H1 (cell line): Measurements from ENCODE around the gene CHPF. TPM values are rescaled to one million over a fixed set of nuclear protein-coding genes. Genes with fewer than 3 reads are reported as not detected.

Source experiments
- CTCF ChIA-PET: fragments of 300-600 bp; sonication (Branson Sonifier 250); formaldehyde crosslinking; loops from one replicate; lab custom pipeline; 2021; ENCODE audit not compliant: partially characterized antibody; lab: Charles Lee
- POLR2A ChIA-PET: fragments of 300-600 bp; sonication (Branson Sonifier 250); formaldehyde crosslinking; loops from one replicate; lab custom pipeline; 2021; ENCODE audit warnings: inconsistent platforms; ENCODE audit not compliant: partially characterized antibody; lab: Charles Lee
- DNase-seq, 2 experiments: peaks; one replicate each; pipeline versions ENCODE4 v3.0.0 to v3.0.0-alpha.2; 2010 to 2022; ENCODE audit warnings: low spot score in 2 of 2, low read depth in 1 of 2, mixed read lengths in 1 of 2
- FAIRE-seq: peaks from 2 replicates; lab custom pipeline; 2011; peaks lifted over from hg19 to GRCh38; lab: Jason Lieb, UNC
- H2AFZ ChIP-seq: 2 replicates; pipeline ENCODE4 v1.8.1; 2012; ENCODE audit warnings: low read length, inconsistent platforms
- H2AK5ac ChIP-seq: 2 replicates; pipeline ENCODE4 v1.6.1; 2013; ENCODE audit warnings: low read depth, low read length
- H2BK120ac ChIP-seq: replicated peaks from 2 replicates; pipeline ENCODE3; 2013; ENCODE audit warnings: low read depth, low read length, inconsistent platforms
- H2BK12ac ChIP-seq: 2 replicates; pipeline ENCODE4 v1.6.1; 2013; ENCODE audit warnings: low read depth, low read length
- H2BK15ac ChIP-seq: 2 replicates; pipeline ENCODE4 v1.6.1; 2013; ENCODE audit warnings: low read length
- H2BK20ac ChIP-seq: 2 replicates; pipeline ENCODE4 v1.6.1; 2013; ENCODE audit warnings: low read length
- H2BK5ac ChIP-seq: 2 replicates; pipeline ENCODE4 v1.6.1; 2013; ENCODE audit warnings: low read depth, low read length
- H3K14ac ChIP-seq: 2 replicates; pipeline ENCODE4 v1.6.1; 2013; ENCODE audit warnings: inconsistent platforms; ENCODE audit not compliant: insufficient read length
- H3K18ac ChIP-seq: 2 replicates; pipeline ENCODE4 v1.6.1; 2013; ENCODE audit warnings: low read length; ENCODE audit errors: extremely low read depth
- H3K23ac ChIP-seq: 2 replicates; pipeline ENCODE4 v1.6.1; 2013; ENCODE audit warnings: inconsistent platforms; ENCODE audit not compliant: insufficient read length
- H3K23me2 ChIP-seq: 2 replicates; pipeline ENCODE4 v1.6.1; 2013; ENCODE audit warnings: low read depth, low read length
- H3K27ac ChIP-seq: 2 replicates; pipeline ENCODE4 v1.6.1; 2011; ENCODE audit warnings: low read depth, low read length, inconsistent platforms
- H3K27me3 ChIP-seq, 4 experiments: replicated peaks in 1 of 4; 1 replicate in 1 of 4; 2 replicates in 3 of 4; pipeline versions ENCODE4 v1.6.1 to v1.8.1; 2011 to 2013; ENCODE audit warnings: low read length in 3 of 4, mild to moderate bottlenecking in 3 of 4, inconsistent platforms in 2 of 4, mixed read lengths in 2 of 4, moderate library complexity in 1 of 4; ENCODE audit not compliant: control insufficient read depth in 3 of 4, insufficient read depth in 3 of 4; ENCODE audit errors: extremely low read depth in 1 of 4
- H3K36me3 ChIP-seq, 4 experiments: 2 replicates each; pipeline versions ENCODE4 v1.6.1 to v1.8.1; 2011 to 2013; ENCODE audit warnings: mild to moderate bottlenecking in 4 of 4, low read length in 3 of 4, moderate library complexity in 2 of 4, control low read depth in 1 of 4, inconsistent platforms in 1 of 4; ENCODE audit not compliant: insufficient read depth in 4 of 4, control insufficient read depth in 2 of 4
- H3K4ac ChIP-seq: replicated peaks from 2 replicates; pipeline ENCODE3; 2013; ENCODE audit warnings: low read length, low read depth, mixed read lengths, inconsistent platforms; ENCODE audit not compliant: insufficient read length
- H3K4me1 ChIP-seq, 4 experiments: replicated peaks in 1 of 4; 1 replicate in 1 of 4; 2 replicates in 3 of 4; pipeline versions ENCODE4 v1.6.1 to v1.8.1; 2011 to 2013; ENCODE audit warnings: low read length in 3 of 4, inconsistent platforms in 2 of 4, mixed read lengths in 1 of 4; ENCODE audit not compliant: insufficient read depth in 4 of 4, control insufficient read depth in 3 of 4
- H3K4me2 ChIP-seq, 2 experiments: 2 replicates each; pipeline versions ENCODE4 v1.6.1 to v1.8.1; 2011 to 2013; ENCODE audit warnings: low read depth in 2 of 2, low read length in 2 of 2, control low read depth in 1 of 2, inconsistent platforms in 1 of 2, mild to moderate bottlenecking in 1 of 2; ENCODE audit not compliant: insufficient read depth in 1 of 2
- H3K4me3 ChIP-seq, 4 experiments: fragments of 200-600, 300-600 bp in 1 of 4; sonication (generic), shearing (Covaris generic), sonication (Bioruptor Twin) in 1 of 4; 2 replicates each; pipeline versions ENCODE4 v1.5.1 to v1.8.1; 2011 to 2016; ENCODE audit warnings: low read length in 4 of 4, low read depth in 3 of 4, control low read depth in 2 of 4, inconsistent platforms in 2 of 4, mild to moderate bottlenecking in 2 of 4, mixed read lengths in 1 of 4, moderate library complexity in 1 of 4; ENCODE audit not compliant: insufficient read depth in 2 of 4; ENCODE audit errors: extremely low read depth in 1 of 4
- H3K56ac ChIP-seq: replicated peaks from 2 replicates; pipeline ENCODE3; 2013; ENCODE audit warnings: low read depth, mild to moderate bottlenecking, mixed read lengths, low read length, inconsistent platforms; ENCODE audit not compliant: insufficient read length
- H3K79me1 ChIP-seq: 2 replicates; pipeline ENCODE4 v1.6.1; 2013; ENCODE audit warnings: low read depth, low read length, control low read depth
- H3K79me2 ChIP-seq, 2 experiments: 2 replicates each; pipeline versions ENCODE4 v1.6.1 to v1.8.1; 2012 to 2013; ENCODE audit warnings: low read length in 2 of 2, mild to moderate bottlenecking in 2 of 2, inconsistent platforms in 1 of 2; ENCODE audit not compliant: insufficient read depth in 2 of 2, control insufficient read depth in 1 of 2
- H3K9ac ChIP-seq, 4 experiments: replicated peaks in 1 of 4; 1 replicate in 1 of 4; 2 replicates in 3 of 4; pipeline versions ENCODE4 v1.6.1 to v1.8.1; 2011 to 2013; ENCODE audit warnings: low read depth in 3 of 4, low read length in 3 of 4, control low read depth in 2 of 4, mild to moderate bottlenecking in 2 of 4, moderate library complexity in 2 of 4, inconsistent platforms in 1 of 4; ENCODE audit errors: extremely low read depth in 1 of 4
- H3K9me3 ChIP-seq, 2 experiments: 2 replicates each; pipeline versions ENCODE4 v1.6.1 to v1.8.1; 2012 to 2013; ENCODE audit warnings: mild to moderate bottlenecking in 2 of 2, moderate library complexity in 2 of 2, control low read depth in 1 of 2, inconsistent platforms in 1 of 2, low read depth in 1 of 2, low read length in 1 of 2, mixed read lengths in 1 of 2; ENCODE audit not compliant: insufficient read depth in 2 of 2
- H4K20me1 ChIP-seq, 2 experiments: replicated peaks in 1 of 2; 2 replicates each; pipeline versions ENCODE3 to v1.8.1; 2011 to 2013; ENCODE audit warnings: inconsistent platforms in 2 of 2, low read length in 2 of 2, mild to moderate bottlenecking in 1 of 2; ENCODE audit not compliant: insufficient read depth in 2 of 2, control insufficient read depth in 1 of 2
- H4K5ac ChIP-seq: 2 replicates; pipeline ENCODE4 v1.6.1; 2013; ENCODE audit warnings: low read length, low read depth, mixed read lengths, inconsistent platforms; ENCODE audit not compliant: insufficient read length
- H4K8ac ChIP-seq: 2 replicates; pipeline ENCODE4 v1.8.0; 2013; ENCODE audit warnings: mild to moderate bottlenecking, moderate library complexity, low read length, inconsistent platforms; ENCODE audit not compliant: insufficient read depth; ENCODE audit errors: extremely low read depth
- H4K91ac ChIP-seq: replicated peaks from 2 replicates; pipeline ENCODE3; 2013; ENCODE audit warnings: low read length, mixed read lengths, inconsistent platforms; ENCODE audit not compliant: insufficient read length
- BRCA1 ChIP-seq: IDR thresholded peaks from 2 replicates; pipeline ENCODE4 v1.6.1; 2012; ENCODE audit warnings: low read depth, low read length, improper control_type of control experiment
- CBX5 ChIP-seq: fragments of 300-800, 300-1000 bp; sonication (generic); IDR thresholded peaks from 2 replicates; pipeline ENCODE4 v1.7.1; 2016; ENCODE audit warnings: antibody characterized with exemption, low read length, low read depth
- CHD1 ChIP-seq: IDR thresholded peaks from 2 replicates; pipeline ENCODE4 v1.6.1; 2012; ENCODE audit warnings: low read depth, low read length, improper control_type of control experiment
- CREB1 ChIP-seq: IDR thresholded peaks from 2 replicates; pipeline ENCODE4 v1.6.1; 2012; ENCODE audit warnings: inconsistent platforms
- FOSL1 ChIP-seq: IDR thresholded peaks from 2 replicates; pipeline ENCODE4 v1.6.1; 2011; ENCODE audit warnings: mild to moderate bottlenecking, low read depth, low read length, moderate library complexity; ENCODE audit not compliant: insufficient read depth
- HDAC6 ChIP-seq: IDR thresholded peaks from one replicate; pipeline ENCODE4 v1.7.1; 2012; ENCODE audit warnings: low read depth, mild to moderate bottlenecking, inconsistent platforms, low read length, moderate library complexity
- NRF1 ChIP-seq: IDR thresholded peaks from 2 replicates; pipeline ENCODE4 v1.6.1; 2011; ENCODE audit warnings: mild to moderate bottlenecking, low read depth, low read length, improper control_type of control experiment
- RFX5 ChIP-seq: IDR thresholded peaks from 2 replicates; pipeline ENCODE4 v1.6.1; 2011; ENCODE audit warnings: low read depth, low read length, improper control_type of control experiment, borderline replicate concordance
- SP2 ChIP-seq: IDR thresholded peaks from 2 replicates; pipeline ENCODE4 v1.6.1; 2012; ENCODE audit warnings: mild to moderate bottlenecking, low read length, inconsistent platforms
- SP4 ChIP-seq: IDR thresholded peaks from 2 replicates; pipeline ENCODE4 v1.6.1; 2012; ENCODE audit warnings: low read length, inconsistent platforms
- YY1 ChIP-seq: IDR thresholded peaks from 2 replicates; pipeline ENCODE4 v1.6.1; 2011; ENCODE audit warnings: low read depth, mild to moderate bottlenecking, low read length
- WGBS, 2 experiments: shearing (Covaris generic) in 1 of 2; methylation state at CpG; one replicate each; pipeline versions ENCODE4 v1.1.6 to v1.1.7; 2013 to 2015; ENCODE audit warnings: low lambda C conversion rate in 2 of 2, mixed read lengths in 2 of 2, inconsistent platforms in 1 of 2, low coverage in 1 of 2, missing lambda C conversion rate in 1 of 2; ENCODE audit not compliant: insufficient replicate concordance in 2 of 2, insufficient coverage in 1 of 2, insufficient read length in 1 of 2; ENCODE audit errors: extremely low coverage in 1 of 2, missing lambda C conversion rate in 1 of 2; 5-methylcytosine and 5-hydroxymethylcytosine counted together
- polyA plus RNA-seq, 7 experiments: library from polyadenylated mRNA; depleted of rRNA in 3 of 7; stranded (reverse) in 5 of 7; unstranded in 2 of 7; fragments of >200 nt in 5 of 7; fragments of 200-250 nt in 2 of 7; gene quantifications; 1 replicate in 5 of 7; 2 replicates in 1 of 7; 4 replicates in 1 of 7; pipeline versions ENCODE4 v1.2.1 to v1.2.3, GENCODE V29; 2011 to 2013; ENCODE audit warnings: missing spikeins in 2 of 7, mixed read lengths in 2 of 7
- total RNA-seq: library from RNA; stranded (reverse); fragmentation: NEBNext Ultra II Directional; extraction: Animal tissue kit (Norgen Biotek cat#: 25700); gene quantifications from 2 replicates; pipeline ENCODE4 v1.2.1, GENCODE V29; 2021

CHPF gene
- total and polyA plus RNA-seq, 2 of the 8 experiments (the other 6 are each of a cell fraction or from before 2014, with no cell fraction given), result 62.9 to 67.3 TPM

- peaks cover 5 to 28% (median 19%) of the 10 kb centered on the region in 4 experiments for H3K4me1 ChIP-seq
- WGBS, 2 experiments, result 93% methylated on average over 44 of the region's 46 CpGs; no CpG with 5 or more reads in 1 of the 2 experiments
- TF ChIP-seq CBX5 (no peak), CREB1 (no peak), FOSL1 (no peak), BRCA1 (no peak), NRF1 (no peak), SP2 (no peak), CHD1 (no peak), SP4 (no peak), YY1 (no peak), RFX5 (no peak), HDAC6 (no peak)
- peaks cover 4% of the 10 kb centered on the region; the same call in 1 of the 2 replicates for H3K79me1 ChIP-seq
- DNase-seq (no peak), FAIRE-seq (no peak)
- H3K79me2 ChIP-seq, result peaks cover 0 to 6% of the 10 kb centered on the region in 2 experiments; a peak in 1 of 4 replicates
- no peak overlapping the region for H2BK12ac ChIP-seq
- no peaks in the 10 kb centered on the region for H3K9me3 ChIP-seq
- ChIA-PET CTCF (interaction anchor here (0.6 to 113.1 kb wide), 27 partner anchors 9 to 254 kb away, joined by 3 to 7248 read pairs (median 11); partner anchors contain the start of genes ASIC4, DES, GMPPA and INHA), POLR2A (interaction anchor here (1.3 to 5.4 kb wide), 6 partner anchors 12 to 57 kb away, joined by 3 to 23 read pairs (median 7); partner anchors contain the start of genes INHA, OBSL1 and STK11IP)
- no peak overlapping the region for H2AK5ac ChIP-seq
- no peak overlapping the region for H3K4me2 ChIP-seq
- no peak overlapping the region for H3K4ac ChIP-seq
- H3K56ac ChIP-seq, result no peak overlapping the region
- H2BK120ac ChIP-seq, result no peak overlapping the region
- H2BK15ac ChIP-seq, result no peak overlapping the region
- H3K9ac ChIP-seq, result no peak overlapping the region
- H4K8ac ChIP-seq, result no peak overlapping the region
- no peak overlapping the region for H3K23ac ChIP-seq
- no peak overlapping the region for H2BK5ac ChIP-seq
- peaks cover 14% of the 10 kb centered on the region; the same call in 1 of the 2 replicates for H3K23me2 ChIP-seq
- H3K36me3 ChIP-seq, result peaks cover 4 to 22% (median 12%) of the 10 kb centered on the region in 4 experiments; a peak in 6 of 8 replicates
- H3K18ac ChIP-seq, result no peak overlapping the region
- peaks cover 0 to 3% (median 0%) of the 10 kb centered on the region in 4 experiments; a peak in 2 of 7 replicates for H3K27me3 ChIP-seq
- no peak overlapping the region for H2AFZ ChIP-seq
- H2BK20ac ChIP-seq, result no peak overlapping the region
- H4K5ac ChIP-seq, result no peak overlapping the region
- H3K14ac ChIP-seq, result no peak overlapping the region
- no peak overlapping the region for H4K91ac ChIP-seq
- H3K27ac ChIP-seq, result no peak overlapping the region
- H3K4me3 ChIP-seq, result no peak overlapping the region
- peaks cover 11 to 15% of the 10 kb centered on the region in 2 experiments for H4K20me1 ChIP-seq
These were observed 3.5 kb downstream of the CHPF start for GRCh38 chr2:219539926-219540678.
